Fibroblast of skin of left quadriceps (primary cell): ENCODE measurements around the gene F13A1.

Experiments
- DNase-seq, 2 experiments: peaks; one replicate each; pipeline ENCODE4 v3.0.0-alpha.2; 2013; ENCODE audit warnings: low read depth in 2 of 2

F13A1 gene

DNA sequence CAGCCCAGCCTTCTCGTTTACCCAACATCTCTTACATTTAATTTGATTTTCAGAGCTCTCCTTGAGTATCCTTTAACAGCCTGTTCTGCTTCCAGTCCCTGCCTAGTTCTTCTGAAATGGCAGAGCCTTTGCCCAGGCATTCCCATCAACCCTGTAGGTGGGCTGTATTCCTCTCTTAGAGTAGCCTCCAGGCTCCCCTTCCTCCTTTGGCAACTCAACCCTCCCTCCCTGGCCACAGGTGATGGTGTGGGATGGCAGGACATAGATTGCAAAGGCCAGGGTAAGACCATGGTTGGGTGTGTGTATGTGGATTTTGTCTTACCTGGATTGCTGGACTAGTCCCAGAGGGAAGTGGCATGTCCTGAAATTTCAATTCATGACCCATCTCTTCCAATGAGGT lies 125.4 kb downstream of the F13A1 start:
- no peak for DNase-seq

- DNase-seq, result peak; percentile 0 to 4
Measured at GRCh38 chr6:6193221-6193745, 127.2 kb downstream of the F13A1 start.

DNA sequence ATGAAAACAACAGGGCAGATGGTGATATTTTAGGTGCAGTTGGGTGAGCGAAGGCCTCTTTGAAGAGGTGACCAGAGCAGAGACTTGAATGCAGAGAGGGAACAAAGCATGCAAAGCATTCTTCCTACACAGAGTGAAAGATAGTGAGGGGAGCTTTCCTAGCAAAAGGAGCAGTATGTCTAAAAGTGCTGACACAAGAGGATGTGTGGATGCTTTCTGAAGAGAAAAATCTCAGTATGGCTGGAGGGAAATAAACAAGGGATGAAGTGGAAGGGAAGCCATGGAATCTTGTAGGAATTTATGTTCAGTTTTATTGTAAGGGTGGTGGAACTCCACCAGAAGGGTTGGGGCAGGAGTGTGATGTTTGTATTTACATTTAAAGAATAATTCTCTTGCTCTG lies 128.6 kb downstream of the F13A1 start:
- DNase-seq, result no peak

- no peak for DNase-seq
Measured at GRCh38 chr6:6191476-6191875, 129.0 kb downstream of the F13A1 start.

- DNase-seq, result no peak
Measured at GRCh38 chr6:6180684-6181083, 139.8 kb downstream of the F13A1 start.

- DNase-seq, result no peak
Measured at GRCh38 chr6:6179858-6180623, 140.4 kb downstream of the F13A1 start.

DNA sequence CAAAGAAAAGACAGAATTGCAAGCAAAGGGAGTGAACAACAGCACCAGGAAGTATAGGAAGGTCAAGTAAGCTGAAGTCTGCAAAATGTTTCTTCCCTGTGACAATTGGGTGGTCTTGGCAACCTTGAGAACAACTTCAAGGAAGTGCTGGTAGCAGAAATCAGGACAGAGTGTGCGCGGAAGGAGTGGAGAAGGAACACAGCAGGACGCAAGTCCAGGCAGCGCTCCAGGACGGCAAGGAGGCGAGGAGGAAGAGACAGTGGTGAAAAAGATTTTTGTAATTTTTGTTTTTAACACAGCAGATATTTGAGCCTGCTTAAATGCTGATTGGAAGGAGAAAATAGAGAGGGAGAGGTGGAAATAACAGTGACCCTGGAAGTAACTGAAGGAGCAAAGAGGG lies 141.7 kb downstream of the F13A1 start:
- DNase-seq, result no peak

- no peak for DNase-seq
Measured at GRCh38 chr6:6177754-6178153, 142.7 kb downstream of the F13A1 start.

DNA sequence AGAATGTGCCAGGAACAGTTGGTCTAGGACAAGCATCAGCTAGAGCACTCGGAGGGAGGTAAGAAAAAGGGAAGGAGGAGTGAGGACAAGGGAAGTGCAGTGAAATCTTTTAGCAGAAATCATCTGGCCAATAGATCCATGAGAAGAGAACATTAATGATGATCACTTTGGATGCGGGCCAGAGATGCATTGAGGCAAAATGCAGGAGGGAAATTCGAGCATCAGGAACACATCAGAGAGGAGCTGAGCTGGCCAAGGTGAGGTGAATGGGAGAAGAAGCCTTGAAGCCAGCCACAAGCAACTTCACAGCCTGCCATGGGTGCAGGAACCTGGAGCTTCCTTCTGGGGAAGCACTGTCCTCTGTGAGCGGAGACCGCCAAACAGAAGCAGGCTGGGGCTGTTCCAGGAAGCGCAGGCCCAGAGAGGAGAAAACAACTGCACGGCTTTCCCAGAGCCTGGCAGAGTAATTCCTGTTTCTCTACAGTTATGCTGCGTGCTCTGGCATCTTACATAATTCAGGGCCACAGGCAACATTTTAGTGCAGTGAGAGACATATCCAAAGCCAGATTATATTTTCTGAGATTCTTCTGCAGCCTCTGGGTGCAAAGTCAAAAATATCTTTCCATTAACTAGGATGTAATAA lies 143.8 kb downstream of the F13A1 start:
- no peak for DNase-seq

GRCh38 chr6:6176127-6176526 lies 144.3 kb downstream of the F13A1 start:
- no peak for DNase-seq

GRCh38 chr6:6169141-6169540 lies 151.3 kb downstream of the F13A1 start:
- no peak for DNase-seq

DNA sequence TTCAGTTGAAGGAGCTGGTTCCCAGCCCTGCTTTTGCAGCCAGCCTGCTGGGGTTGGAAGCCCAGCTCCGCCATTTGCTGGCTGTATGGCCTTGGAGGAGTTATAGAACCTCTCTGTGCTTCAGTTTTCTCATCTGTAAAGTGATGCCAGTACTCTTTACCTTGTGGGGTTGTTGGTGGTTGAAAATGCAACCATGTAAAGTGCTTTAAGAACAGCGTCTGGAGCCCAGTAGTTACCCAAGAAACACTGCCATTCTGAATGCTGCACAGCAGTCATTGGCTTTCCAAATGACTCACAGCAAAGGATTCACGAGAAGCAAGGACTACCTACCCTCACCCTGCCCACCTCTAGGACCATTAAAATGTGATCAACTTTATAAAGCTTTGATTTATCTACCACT lies 154.4 kb downstream of the F13A1 start:
- DNase-seq, result no peak

DNA sequence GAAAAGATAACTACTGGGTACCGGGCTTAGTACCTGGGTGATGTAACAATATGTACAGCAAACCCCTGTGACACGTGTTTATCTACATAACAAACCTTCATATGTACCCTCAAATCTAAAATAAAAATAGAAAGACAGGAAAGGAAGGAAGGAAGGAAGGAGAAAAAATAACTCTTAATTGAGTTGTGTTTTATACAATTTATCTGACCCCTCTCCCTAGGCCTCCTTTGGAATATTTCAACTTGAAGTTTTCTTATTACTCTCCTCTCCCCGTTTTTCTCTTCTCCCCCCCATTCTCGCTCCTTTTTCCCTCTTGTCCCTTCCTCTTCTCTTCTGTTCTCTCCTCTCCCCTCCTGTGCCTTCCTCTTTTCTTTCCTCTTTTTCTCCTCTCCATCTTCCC lies 156.1 kb downstream of the F13A1 start:
- no peak for DNase-seq

- no peak for DNase-seq
Measured at GRCh38 chr6:6154335-6154734, 166.1 kb downstream of the F13A1 start.

DNA sequence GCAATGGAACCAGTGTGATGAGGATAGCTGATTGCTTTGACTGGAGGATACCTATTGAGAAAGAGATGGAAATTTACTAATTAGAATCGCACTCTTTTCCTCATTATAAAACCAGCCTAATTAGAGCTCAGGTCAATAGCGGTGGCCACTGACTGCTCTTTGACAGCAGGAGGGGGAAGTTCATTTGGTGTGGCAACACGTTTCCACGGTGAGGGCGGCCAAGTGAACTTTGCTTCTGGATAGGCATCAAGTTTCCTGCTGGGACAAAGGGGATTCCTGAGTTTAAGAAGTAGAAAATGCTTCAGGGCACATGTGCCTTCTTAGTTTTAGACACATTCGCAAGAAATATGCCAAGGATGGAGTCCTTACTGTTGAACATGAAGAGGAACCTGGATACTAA lies 168.4 kb downstream of the F13A1 start:
- DNase-seq, result no peak

- no peak for DNase-seq
Measured at GRCh38 chr6:6148192-6148815, 172.2 kb downstream of the F13A1 start.

DNA sequence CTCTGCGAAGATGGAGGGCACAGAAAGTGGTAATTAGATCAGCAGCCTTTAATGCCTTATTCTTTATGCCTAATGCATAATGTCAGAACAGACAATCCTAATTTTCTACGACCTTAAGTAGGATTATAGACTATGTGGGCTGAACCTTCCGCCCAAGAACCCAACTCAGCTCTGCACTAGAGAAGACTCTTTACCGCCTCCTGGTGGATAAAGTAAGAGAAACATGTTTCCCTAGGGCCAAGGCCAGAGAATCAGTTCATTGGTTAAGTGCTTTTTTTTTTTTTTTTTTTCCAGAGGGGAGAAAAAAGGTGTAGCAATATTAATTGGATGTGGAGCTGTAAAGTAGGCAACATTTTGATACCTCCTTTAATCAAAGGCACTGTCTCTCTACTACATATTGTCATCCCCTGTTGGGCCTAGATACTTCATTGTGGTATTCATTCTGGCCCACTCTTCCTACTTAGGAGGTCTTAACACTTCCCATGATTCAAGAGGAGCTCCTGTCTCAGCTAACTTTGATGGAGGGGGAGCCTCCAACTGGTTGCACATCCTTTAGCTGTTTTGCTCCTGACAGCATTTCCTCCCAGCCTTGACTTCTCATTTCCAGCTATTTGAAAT lies 188.9 kb downstream of the F13A1 start:
- DNase-seq, result peak in 1 of 2 experiments; percentile 1

GRCh38 chr6:6125495-6125894 lies 195.0 kb downstream of the F13A1 start:
- DNase-seq, result no peak

GRCh38 chr6:6123803-6124202 lies 196.7 kb downstream of the F13A1 start:
- no peak for DNase-seq

DNA sequence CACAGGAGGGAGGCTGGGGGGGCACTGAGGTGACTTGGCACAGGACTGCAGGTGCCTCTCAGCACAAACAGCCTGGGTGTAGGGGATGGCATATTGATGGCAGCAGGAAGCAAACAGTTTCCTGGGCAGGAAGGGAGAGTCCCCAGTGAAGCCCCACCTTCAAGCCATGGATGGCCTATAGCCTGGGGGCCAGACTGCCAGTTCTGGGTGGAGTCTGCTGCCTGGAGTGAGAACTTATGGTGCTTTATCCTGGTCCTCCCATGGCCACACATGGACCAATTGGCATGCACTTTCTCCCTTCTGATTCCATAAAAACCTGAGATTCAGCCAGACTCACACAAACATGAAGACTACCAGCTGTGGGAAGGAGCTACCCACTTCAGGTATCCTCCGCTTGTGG lies 198.5 kb downstream of the F13A1 start:
- DNase-seq, result no peak

GRCh38 chr6:6105472-6106036 lies 214.9 kb downstream of the F13A1 start:
- no peak for DNase-seq
